IPS DF 6.9 (cell line): ENCODE data around the gene CHST3.
"Not testable (repeated sequence)": the region's sequence is repeated elsewhere in the genome, so short reads cannot be mapped to it uniquely, and the experiment has no call there.

Experiments used
- DNase-seq: peaks from one replicate; pipeline ENCODE4 v3.0.0-alpha.2; 2013; ENCODE audit warnings: low read depth, low spot score
- H3K27ac ChIP-seq: one replicate; pipeline ENCODE4 v1.5.1; 2013; ENCODE audit warnings: low read length, control low read depth
- H3K27me3 ChIP-seq: 2 replicates; pipeline ENCODE4 v1.6.1; 2013; ENCODE audit warnings: mild to moderate bottlenecking, low read length; ENCODE audit not compliant: control insufficient read depth, insufficient read depth
- H3K36me3 ChIP-seq: 2 replicates; pipeline ENCODE4 v1.6.1; 2013; ENCODE audit warnings: low read length; ENCODE audit not compliant: control insufficient read depth, insufficient read depth
- H3K4me1 ChIP-seq: 2 replicates; pipeline ENCODE4 v1.6.1; 2013; ENCODE audit warnings: low read length; ENCODE audit not compliant: control insufficient read depth, insufficient read depth
- H3K4me3 ChIP-seq: 2 replicates; pipeline ENCODE4 v1.5.1; 2013; ENCODE audit warnings: mild to moderate bottlenecking, low read length
- H3K9me3 ChIP-seq: 2 replicates; pipeline ENCODE4 v1.6.1; 2013; ENCODE audit warnings: low read length, inconsistent platforms; ENCODE audit not compliant: control insufficient read depth, insufficient read depth
- WGBS: extraction: QIAGEN DNeasy Blood & Tissue Kit; methylation state at CpG from one replicate; pipeline ENCODE4 v1.1.7; 2013; ENCODE audit warnings: mixed read lengths, missing lambda C conversion rate; ENCODE audit not compliant: insufficient read length, insufficient coverage; 5-methylcytosine and 5-hydroxymethylcytosine counted together

CHST3 gene

GRCh38 chr10:71973777-71974488 lies 9.7 kb downstream of the CHST3 start:
- DNase-seq: no peak
- Histone ChIP-seq H3K4me3 (no peak overlapping the region), H3K27me3 (no peaks in the 10 kb centered on the region), H3K4me1 (peaks cover under 1% of the 10 kb centered on the region; the same call in 1 of the 2 replicates), H3K36me3 (no peaks in the 10 kb centered on the region), H3K9me3 (no peaks in the 10 kb centered on the region), H3K27ac (no peak overlapping the region)
- WGBS: no CpG with 5 or more reads among the region's 9 CpGs

GRCh38 chr10:71974489-71975021 lies 10.4 kb downstream of the CHST3 start:
- Histone ChIP-seq H3K36me3 (no peaks in the 10 kb centered on the region), H3K4me3 (no peak overlapping the region), H3K27ac (no peak overlapping the region), H3K4me1 (peaks cover 2% of the 10 kb centered on the region; the same call in 1 of the 2 replicates), H3K9me3 (no peaks in the 10 kb centered on the region), H3K27me3 (no peaks in the 10 kb centered on the region)
- no peak for DNase-seq
- WGBS: no CpG with 5 or more reads among the region's 6 CpGs

GRCh38 chr10:71975087-71975870 lies 11.1 kb downstream of the CHST3 start:
- DNase-seq: no peak
- no peaks in the 10 kb centered on the region for H3K36me3 ChIP-seq
- H3K4me1 ChIP-seq: peaks cover 2% of the 10 kb centered on the region; the same call in 1 of the 2 replicates
- H3K9me3 ChIP-seq: no peaks in the 10 kb centered on the region
- no CpG with 5 or more reads among the region's 15 CpGs for WGBS
- H3K27me3 ChIP-seq: no peaks in the 10 kb centered on the region
- no peak overlapping the region for H3K4me3 ChIP-seq
- no peak overlapping the region for H3K27ac ChIP-seq

- no peak overlapping the region for H3K27ac ChIP-seq
- no CpG with 5 or more reads among the region's 12 CpGs for WGBS
- H3K4me3 ChIP-seq: no peak overlapping the region
- H3K9me3 ChIP-seq: no peaks in the 10 kb centered on the region
- no peaks in the 10 kb centered on the region for H3K36me3 ChIP-seq
- DNase-seq: no peak
- H3K4me1 ChIP-seq: peaks cover 2% of the 10 kb centered on the region; the same call in 1 of the 2 replicates
- no peaks in the 10 kb centered on the region for H3K27me3 ChIP-seq
Measured at GRCh38 chr10:71975871-71976725, 11.9 kb downstream of the CHST3 start.

- not testable (repeated sequence) for H3K27me3 ChIP-seq, DNase-seq, H3K36me3 ChIP-seq, H3K9me3 ChIP-seq, H3K27ac ChIP-seq, H3K4me3 ChIP-seq, H3K4me1 ChIP-seq
- WGBS: no CpG with 5 or more reads among the region's 1 CpG
Measured at GRCh38 chr10:71977614-71977903, 13.4 kb downstream of the CHST3 start.

- Histone ChIP-seq H3K27ac (no peak overlapping the region), H3K27me3 (no peaks in the 10 kb centered on the region), H3K4me1 (peaks cover 2% of the 10 kb centered on the region; the same call in 1 of the 2 replicates), H3K4me3 (no peak overlapping the region), H3K9me3 (no peaks in the 10 kb centered on the region), H3K36me3 (no peaks in the 10 kb centered on the region)
- no peak for DNase-seq
- no CpG with 5 or more reads among the region's 7 CpGs for WGBS
Measured at GRCh38 chr10:71978476-71978875, 14.3 kb downstream of the CHST3 start.

GRCh38 chr10:71978988-71979691 lies 14.9 kb downstream of the CHST3 start:
- Histone ChIP-seq H3K4me1 (peaks cover 2% of the 10 kb centered on the region; the same call in 1 of the 2 replicates), H3K4me3 (no peak overlapping the region), H3K27me3 (no peaks in the 10 kb centered on the region), H3K9me3 (no peaks in the 10 kb centered on the region), H3K27ac (no peak overlapping the region), H3K36me3 (no peaks in the 10 kb centered on the region)
- no peak for DNase-seq
- no CpG with 5 or more reads among the region's 15 CpGs for WGBS

- H3K27ac ChIP-seq: no peak overlapping the region
- no peak for DNase-seq
Measured at GRCh38 chr10:71979692-71980062, 15.5 kb downstream of the CHST3 start.

GRCh38 chr10:71980181-71981014 lies 16.2 kb downstream of the CHST3 start:
- Histone ChIP-seq H3K4me3 (no peak overlapping the region), H3K9me3 (no peaks in the 10 kb centered on the region), H3K27ac (no peak overlapping the region), H3K4me1 (peaks cover 3% of the 10 kb centered on the region), H3K27me3 (no peaks in the 10 kb centered on the region), H3K36me3 (no peaks in the 10 kb centered on the region)
- no peak for DNase-seq
- no CpG with 5 or more reads among the region's 10 CpGs for WGBS

More at GRCh38 chr10:71979692-71980062, 15.5 kb downstream of the CHST3 start:
- no peak overlapping the region for H3K4me3 ChIP-seq
- H3K36me3 ChIP-seq: no peaks in the 10 kb centered on the region
- no peaks in the 10 kb centered on the region for H3K9me3 ChIP-seq
- no CpG with 5 or more reads among the region's 5 CpGs for WGBS
- peaks cover 2% of the 10 kb centered on the region; the same call in 1 of the 2 replicates for H3K4me1 ChIP-seq
- no peaks in the 10 kb centered on the region for H3K27me3 ChIP-seq
